ENCODE results near the gene ELP5.

- TF ChIP-seq CTCF (IDR thresholded peaks at IDR 0.05) (no peak), POLR2A (IDR thresholded peaks at IDR 0.05) (no peak)
These were observed 10.8 kb upstream of the ELP5 start for GRCh38 chr17:7241090-7241733.
